ENCODE data around the gene RIN3.

The RIN3 gene

DNA sequence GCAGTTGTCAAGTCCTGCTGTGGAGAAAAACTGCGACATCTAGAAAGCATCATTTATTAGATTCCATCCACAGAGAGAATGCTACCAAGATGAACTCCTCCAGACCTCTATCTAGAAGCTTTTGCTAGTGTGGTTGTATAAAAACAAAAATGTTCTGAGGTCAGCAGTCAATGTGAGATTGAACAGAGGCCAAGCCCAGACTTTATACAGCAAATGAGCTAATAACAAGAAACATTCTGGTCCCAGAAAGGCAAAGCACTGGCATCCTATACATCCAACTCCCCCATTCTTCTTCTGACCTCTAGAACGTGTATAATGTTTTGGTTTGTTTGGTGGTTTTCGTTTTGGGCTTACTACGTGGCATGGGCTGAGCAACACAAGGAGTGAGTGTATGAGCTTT is 26.7 kb upstream of the RIN3 start:
- no peak for DNase-seq

GRCh38 chr14:92487513-92488133 is 26.0 kb upstream of the RIN3 start:
- no peak for DNase-seq

DNA sequence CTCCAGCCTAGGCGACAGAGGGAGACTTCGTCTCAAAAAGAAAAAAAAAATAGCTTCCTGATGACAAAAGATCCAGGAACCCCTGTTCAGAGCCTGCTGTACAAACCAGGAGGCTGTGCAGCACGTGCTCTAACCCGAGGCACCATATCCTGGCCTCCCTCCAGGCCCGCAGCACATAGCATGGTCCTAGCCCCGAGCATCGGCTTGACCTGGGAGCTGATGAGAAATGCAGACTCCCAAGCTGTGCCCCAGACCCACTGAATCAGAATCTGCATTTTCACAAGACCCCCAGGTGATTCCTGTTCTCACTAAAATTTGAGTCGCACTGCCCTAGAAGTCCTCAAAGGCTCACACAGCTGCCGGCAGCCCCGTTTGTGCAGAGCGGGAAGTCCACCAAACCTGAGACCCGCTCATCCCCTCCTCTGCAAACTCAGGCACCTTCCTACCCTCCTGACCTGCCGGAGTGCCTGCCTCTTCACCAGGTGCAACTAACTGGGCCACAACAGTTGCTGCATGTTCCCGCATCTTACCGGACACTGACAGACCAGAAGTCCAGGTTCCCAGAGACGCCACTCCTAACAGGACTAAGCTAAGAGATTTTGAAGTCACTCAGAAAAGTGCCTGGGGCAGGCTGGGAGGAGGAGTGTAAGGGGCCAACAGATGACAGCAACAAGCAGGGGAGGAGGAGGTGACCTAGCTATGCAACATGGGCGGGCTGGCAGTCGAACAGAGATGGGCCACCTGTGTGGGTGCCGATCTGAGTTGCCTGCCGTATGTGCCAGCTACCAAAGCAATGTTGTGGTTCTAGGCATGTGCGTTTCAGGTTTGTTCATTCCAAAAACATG is 24.0 kb upstream of the RIN3 start:
- no peak for DNase-seq

GRCh38 chr14:92490239-92490959 is 23.2 kb upstream of the RIN3 start:
- no peak for DNase-seq

- no peak for DNase-seq
Measured at GRCh38 chr14:92491782-92492181, 21.8 kb upstream of the RIN3 start.

DNA sequence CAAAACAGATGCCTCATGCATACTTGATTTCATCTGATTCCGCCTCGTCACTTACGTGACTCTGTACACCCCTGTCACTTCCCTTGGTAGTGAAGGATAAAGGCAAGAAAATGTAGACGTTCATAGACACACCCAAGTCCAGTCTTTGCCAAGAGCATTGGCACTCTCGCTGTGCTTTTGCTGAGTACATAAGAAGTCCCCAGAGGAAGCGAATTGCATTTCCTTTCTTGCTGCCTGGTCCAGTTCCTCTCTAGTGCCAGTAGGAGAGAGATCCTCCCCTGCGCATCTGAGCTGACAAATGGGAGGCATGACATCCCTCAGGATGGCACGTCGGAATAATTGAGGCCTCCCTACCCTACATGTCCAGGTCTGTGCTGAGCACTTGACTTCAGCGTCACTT is 21.3 kb upstream of the RIN3 start:
- no peak for DNase-seq

GRCh38 chr14:92493024-92493423 is 20.6 kb upstream of the RIN3 start:
- DNase-seq: no peak

GRCh38 chr14:92493492-92493891 is 20.1 kb upstream of the RIN3 start:
- no peak for DNase-seq

DNA sequence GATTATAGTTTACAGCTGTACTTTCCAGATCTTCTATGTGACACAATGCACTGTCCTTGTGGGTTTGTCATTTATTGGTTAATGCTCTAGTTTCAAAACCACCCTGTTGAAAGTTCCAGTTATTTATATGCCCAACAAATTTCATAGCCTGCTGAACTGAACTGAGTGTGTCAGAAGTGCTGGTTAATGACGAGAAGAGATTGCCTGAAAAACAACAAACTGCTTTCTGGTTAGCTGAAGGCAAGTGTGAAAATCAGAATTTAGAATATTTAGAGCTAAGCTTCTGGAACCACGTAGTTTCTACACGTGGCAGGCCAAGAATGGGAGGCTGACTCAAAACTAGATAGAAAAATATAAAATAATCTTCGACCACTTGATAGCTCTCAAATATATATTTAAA is 19.1 kb upstream of the RIN3 start:
- DNase-seq: no peak

GRCh38 chr14:92495027-92495426 is 18.6 kb upstream of the RIN3 start:
- no peak for DNase-seq

DNA sequence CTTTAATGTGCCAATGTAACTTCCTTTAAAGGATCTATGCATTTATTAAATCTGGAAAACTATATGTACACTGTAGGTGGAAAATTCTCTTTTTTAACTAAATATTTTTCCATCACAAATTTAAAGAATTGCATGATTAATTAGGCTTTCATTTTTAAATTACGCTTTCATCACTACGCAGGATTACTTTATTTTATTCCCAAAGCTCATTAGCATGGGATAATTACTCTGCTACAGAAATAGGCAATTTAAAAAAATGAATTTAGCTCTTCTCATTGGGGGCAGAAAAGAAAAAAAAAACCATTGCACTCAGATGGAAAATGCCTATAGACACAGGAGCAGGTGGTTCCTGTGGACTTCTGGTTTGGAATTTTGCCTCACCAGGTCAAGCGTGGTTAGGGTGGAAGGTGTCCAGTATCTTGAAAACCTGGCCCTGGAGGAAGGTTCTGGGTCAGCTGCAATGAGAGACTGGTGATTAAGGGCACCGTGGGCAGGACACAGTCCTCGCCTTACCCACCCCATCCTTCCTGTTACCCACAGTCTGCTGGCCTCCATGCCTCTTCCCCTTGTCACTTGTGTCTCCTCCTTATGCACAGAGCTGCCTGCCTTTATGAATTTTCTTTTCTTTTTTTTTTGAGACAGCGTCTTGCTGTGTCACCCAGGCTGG is 17.3 kb upstream of the RIN3 start:
- DNase-seq: no peak

GRCh38 chr14:92497391-92497790 is 16.2 kb upstream of the RIN3 start:
- DNase-seq: no peak

DNA sequence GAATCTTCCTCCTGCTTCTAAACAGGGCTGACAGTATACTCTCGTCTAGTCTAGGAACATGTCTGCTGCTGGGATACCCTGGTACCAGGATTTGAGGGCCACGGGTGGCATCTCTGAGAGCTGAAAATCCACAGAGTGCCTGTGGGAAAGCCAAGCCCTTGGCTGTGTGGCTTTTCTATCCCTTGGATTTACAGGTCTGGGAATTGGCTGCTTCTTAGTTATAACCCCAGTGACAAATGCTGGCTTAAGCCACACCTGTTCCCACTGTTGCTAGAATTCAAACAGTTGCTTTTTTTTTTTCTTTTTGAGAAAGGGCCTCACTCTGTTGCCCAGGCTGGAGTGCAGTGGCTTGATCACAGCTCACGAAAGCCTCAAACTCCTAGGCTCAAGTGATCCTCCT is 14.3 kb upstream of the RIN3 start:
- no peak for DNase-seq

DNA sequence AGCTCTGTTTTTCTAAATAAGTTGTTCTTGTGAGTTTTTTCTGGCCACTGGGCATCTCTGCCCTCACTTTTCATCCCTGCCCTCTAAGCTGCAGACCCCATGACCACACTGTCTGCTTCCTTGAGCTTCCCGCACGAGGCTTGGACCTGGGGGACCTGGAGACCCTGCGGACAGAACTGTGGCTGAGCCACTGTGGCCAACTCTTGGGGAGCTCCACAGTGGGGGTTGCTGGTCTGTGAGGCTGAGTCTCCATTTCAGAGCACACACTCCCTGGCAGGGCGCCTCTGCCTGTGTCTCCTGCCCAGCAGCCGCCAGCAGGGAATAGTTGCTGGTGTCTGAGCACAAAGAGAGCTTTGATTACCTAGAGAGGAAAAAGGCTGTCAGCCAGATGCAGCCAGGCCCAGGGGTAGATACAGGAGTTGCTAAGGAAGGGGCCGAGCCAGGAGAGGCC is 13.1 kb upstream of the RIN3 start:
- DNase-seq: no peak

GRCh38 chr14:92501891-92502351 is 11.7 kb upstream of the RIN3 start:
- no peak for DNase-seq

DNA sequence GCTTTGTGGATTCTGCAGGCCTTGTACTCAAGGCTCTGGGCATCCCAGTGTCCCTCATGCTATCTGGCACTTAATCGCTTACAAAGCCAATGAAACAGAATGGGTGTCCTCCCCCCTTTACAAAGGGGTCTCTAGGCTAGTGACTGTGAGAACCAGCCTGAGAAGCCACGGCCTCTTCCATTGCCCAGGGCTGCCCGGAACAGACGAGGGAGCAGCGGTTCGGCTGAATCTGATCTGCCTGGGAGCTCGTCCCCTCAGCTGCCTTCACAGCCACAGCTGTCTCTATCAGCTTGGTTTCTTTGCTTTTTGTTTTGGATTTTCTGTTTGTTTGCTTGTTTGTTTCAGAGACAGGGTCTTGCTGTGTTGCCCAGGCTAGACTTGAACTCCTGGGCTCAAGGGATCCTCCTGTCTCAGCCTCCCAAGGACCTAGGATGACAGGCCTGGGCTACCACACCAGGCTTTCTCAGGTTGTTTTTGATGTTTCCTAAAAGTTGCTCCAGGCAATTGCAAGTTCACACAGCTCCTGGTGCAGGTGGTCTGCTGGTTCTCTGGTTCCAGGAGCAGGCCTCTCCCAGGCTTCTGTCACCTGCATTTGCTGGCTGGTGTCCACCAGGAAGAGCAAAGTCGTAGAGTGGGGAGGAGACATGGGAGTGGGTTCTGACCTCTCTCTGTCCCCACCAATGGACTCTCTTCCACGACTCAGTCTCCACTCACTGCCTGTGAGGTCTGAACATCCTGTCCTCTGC is 10.9 kb upstream of the RIN3 start:
- DNase-seq: no peak

- DNase-seq: no peak
Measured at GRCh38 chr14:92503756-92504491, 9.7 kb upstream of the RIN3 start.

DNA sequence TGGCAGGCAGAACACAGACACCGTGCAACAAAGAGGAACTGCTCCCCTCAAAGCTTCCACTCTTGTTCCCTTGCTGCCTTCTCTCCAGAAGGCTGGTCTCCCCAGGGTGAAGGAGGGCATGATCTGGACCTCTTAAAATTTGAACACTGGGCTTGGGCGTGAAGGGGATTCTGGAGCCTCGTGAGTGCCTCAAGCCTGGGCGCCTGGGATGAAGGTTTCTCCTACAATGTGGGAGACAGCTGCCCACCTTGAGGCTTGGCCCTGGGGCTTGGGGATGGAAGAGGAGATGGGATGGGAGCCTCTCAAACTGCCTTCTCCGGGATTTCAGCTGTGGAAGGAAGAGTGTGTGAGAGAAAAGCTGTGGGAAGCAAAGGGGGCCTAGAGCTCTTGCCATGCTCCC is 7.8 kb upstream of the RIN3 start:
- DNase-seq: no peak

- no peak for DNase-seq
Measured at GRCh38 chr14:92506231-92506630, 7.3 kb upstream of the RIN3 start.

- no peak for DNase-seq
Measured at GRCh38 chr14:92507174-92507768, 6.3 kb upstream of the RIN3 start.

DNA sequence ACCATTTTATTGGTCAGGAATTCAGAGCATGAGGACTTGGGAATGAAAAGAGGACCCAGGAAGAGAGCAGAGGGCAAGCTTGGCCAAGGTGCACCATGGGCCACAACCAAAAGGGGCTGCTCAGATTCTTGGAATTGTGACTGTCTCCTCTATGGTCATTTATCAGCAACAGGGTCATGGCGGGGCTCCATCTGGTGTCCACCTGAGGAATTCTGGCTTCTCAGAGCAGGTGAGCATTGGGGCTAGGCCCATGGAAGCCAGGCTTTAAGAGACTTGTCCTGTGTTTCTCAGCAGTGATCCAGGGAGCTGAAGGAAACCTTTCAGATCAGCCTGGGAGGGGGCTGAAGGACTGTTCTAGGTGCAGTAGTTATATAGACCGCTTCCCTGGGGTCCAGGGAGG is 2.6 kb upstream of the RIN3 start:
- DNase-seq: no peak
